TTC549 (cell line): ENCODE data around the gene DPP10.

Experiments used
- FAIRE-seq: peaks from 2 replicates; lab custom pipeline; 2012; peaks lifted over from hg19 to GRCh38; lab: Jason Lieb, UNC

The DPP10 gene

GRCh38 chr2:114812261-114812660, 369.8 kb downstream of the DPP10 start:
- FAIRE-seq: no peak

- no peak for FAIRE-seq
Measured at GRCh38 chr2:114814355-114814754, 371.9 kb downstream of the DPP10 start.

GRCh38 chr2:114821055-114821454, 378.6 kb downstream of the DPP10 start:
- FAIRE-seq: no peak

GRCh38 chr2:114843963-114844362, 401.5 kb downstream of the DPP10 start:
- no peak for FAIRE-seq

GRCh38 chr2:114857196-114857595, 414.8 kb downstream of the DPP10 start:
- no peak for FAIRE-seq

- no peak for FAIRE-seq
Measured at GRCh38 chr2:114859726-114860510, 417.5 kb downstream of the DPP10 start.

GRCh38 chr2:114862243-114862642, 419.8 kb downstream of the DPP10 start:
- FAIRE-seq: no peak

- no peak for FAIRE-seq
Measured at GRCh38 chr2:114864901-114865300, 422.5 kb downstream of the DPP10 start.

GRCh38 chr2:114880046-114880445, 437.6 kb downstream of the DPP10 start:
- no peak for FAIRE-seq

GRCh38 chr2:114919985-114920384, 477.5 kb downstream of the DPP10 start:
- no peak for FAIRE-seq

GRCh38 chr2:114922076-114922475, 479.6 kb downstream of the DPP10 start:
- FAIRE-seq: no peak

- FAIRE-seq: no peak
Measured at GRCh38 chr2:114925296-114926255, 483.1 kb downstream of the DPP10 start.

GRCh38 chr2:114926303-114926702, 483.9 kb downstream of the DPP10 start:
- no peak for FAIRE-seq

GRCh38 chr2:114929225-114929624, 486.8 kb downstream of the DPP10 start:
- no peak for FAIRE-seq

- FAIRE-seq: no peak
Measured at GRCh38 chr2:114933671-114934241, 491.3 kb downstream of the DPP10 start.

GRCh38 chr2:114935031-114935430, 492.6 kb downstream of the DPP10 start:
- no peak for FAIRE-seq

- no peak for FAIRE-seq
Measured at GRCh38 chr2:114937366-114937930, 495.0 kb downstream of the DPP10 start.

GRCh38 chr2:114940785-114941458, 498.5 kb downstream of the DPP10 start:
- no peak for FAIRE-seq

GRCh38 chr2:114949228-114949804, 506.9 kb downstream of the DPP10 start:
- no peak for FAIRE-seq

- FAIRE-seq: no peak
Measured at GRCh38 chr2:114960389-114960788, 517.9 kb downstream of the DPP10 start.

- no peak for FAIRE-seq
Measured at GRCh38 chr2:114962532-114962931, 520.1 kb downstream of the DPP10 start.
